ENCODE results near the gene ENAH.
"Not testable (repeated sequence)": the region's sequence is repeated elsewhere in the genome, so short reads cannot be mapped to it uniquely, and the experiment has no call there.

Gene ENAH

DNA sequence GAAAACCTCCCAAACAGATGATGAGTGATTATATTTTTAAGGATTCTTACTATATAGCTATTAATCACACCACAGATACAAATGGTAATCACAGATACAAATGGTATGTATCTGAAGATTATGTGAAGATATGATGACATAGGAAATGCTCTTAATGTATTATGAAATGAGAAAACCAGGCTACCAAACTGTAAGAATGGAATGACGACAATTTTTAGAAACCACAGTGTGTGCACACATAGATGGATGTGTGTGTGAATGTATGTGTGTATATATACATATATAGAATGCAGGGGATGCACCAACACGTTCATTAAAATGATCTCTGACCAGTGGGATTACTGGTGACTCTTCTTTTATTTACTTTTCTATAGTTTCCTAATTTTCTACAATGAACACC is 21.5 kb upstream of the ENAH start:
- no peak for DNase-seq (ENCODE audit: low spot score)

DNA sequence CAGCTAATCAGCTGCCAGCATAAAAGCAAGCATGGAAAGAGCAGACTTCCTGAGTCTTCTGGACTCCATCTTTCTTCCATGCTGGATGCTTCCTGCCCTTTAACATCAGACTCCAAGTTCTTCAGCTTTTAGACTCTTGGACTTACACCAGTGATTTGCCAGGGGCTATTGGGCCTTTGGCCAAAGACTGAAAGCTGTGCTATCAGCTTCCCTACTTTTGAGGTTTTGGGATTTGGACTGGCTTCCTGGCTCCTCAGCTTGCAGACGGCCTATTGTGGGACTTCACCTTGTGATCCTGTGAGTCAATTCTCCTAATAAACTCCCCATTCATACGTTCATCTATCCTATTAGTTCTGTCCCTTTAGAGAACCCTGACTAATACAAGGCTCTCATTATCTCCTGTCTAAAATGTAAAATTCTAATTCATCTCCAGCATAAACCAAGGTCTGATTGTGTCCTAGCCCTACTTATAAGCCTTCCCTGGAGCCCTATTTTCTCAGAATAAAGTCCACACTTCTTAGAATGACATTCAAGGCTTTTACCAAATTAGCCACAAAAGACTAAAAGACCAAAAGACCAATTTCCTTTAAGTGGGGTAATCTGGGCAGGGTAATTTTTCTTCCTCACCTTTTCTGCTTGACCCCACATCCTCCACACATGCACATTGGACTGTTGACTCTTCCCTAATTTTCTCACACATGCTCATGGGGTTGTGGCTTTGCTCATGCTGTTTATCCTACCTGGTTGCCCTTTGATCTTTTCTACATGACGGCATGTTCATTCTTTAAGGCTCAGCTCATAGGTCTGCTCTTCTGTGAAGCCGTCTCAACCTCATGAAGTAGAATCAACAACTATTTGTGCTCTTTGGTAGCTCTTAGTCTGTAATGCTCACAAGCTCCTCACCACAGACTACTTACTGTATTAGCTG is 18.1 kb upstream of the ENAH start:
- DNase-seq (ENCODE audit: low spot score) = no peak

DNA sequence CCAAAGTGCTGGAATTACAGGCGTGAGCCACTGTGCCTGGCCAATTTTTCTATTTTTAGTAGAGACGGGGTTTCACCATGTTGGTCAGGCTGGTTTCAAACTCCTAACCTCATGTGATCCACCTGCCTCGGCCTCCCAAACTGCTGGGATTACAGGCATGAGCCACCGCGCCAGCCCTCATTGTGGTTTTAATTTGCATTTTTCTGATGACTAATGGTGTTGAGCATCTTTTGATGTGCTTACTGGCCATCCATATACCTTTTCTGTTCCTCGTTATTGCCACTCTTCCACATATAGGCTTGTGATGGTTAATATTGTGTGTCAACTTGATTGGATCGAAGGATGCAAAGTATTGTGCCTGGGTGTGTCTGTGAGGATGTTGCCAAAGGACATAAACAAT is 17.4 kb upstream of the ENAH start:
- no peak for DNase-seq (ENCODE audit: low spot score)

- DNase-seq (ENCODE audit: low spot score) = no peak
Measured at GRCh38 chr1:225668222-225668621, 15.3 kb upstream of the ENAH start.

DNA sequence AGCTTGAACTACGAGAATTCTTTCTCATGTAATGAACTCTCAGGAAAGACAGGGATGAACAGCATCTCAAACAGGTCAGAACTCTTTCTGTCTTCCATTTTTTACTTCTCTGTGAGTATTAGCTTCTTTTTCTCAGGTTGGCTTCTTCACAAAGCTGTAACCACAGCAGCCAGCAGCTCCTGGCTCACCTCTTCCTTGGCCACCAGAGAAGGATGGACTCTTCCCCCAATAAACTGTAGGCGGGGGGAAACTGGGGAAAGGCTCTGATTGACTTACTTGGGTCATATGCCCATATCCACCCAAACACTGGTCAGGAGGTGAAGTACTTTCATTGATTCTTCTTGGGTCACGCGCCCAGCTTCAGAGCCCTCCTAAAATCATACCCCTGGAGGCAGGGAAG is 14.4 kb upstream of the ENAH start:
- no peak for DNase-seq (ENCODE audit: low spot score)

GRCh38 chr1:225666495-225666894 is 13.6 kb upstream of the ENAH start:
- DNase-seq (ENCODE audit: low spot score) = no peak

DNA sequence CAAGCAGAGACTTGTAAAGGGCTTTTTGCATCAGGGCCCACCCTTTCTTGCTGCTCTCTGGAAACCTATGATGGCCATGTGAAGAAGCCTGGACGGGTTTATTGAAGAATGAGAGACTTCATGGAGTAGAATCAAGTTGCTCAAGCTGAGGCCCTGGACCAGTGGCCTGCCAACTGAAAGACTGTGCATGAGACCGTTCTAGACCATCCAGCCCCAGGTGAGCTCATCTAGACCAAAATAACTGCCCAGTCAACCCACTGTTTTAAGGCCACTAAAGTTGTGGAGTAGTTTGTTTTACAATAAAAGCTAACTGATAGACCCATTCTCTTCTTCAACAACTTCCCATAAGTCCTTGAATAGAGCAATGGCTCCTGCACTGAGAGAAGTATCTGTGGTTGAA is 11.8 kb upstream of the ENAH start:
- no peak for DNase-seq (ENCODE audit: low spot score)

GRCh38 chr1:225662155-225662554 is 9.2 kb upstream of the ENAH start:
- DNase-seq (ENCODE audit: low spot score) = no peak

GRCh38 chr1:225660544-225660946 is 7.6 kb upstream of the ENAH start:
- no peak for DNase-seq (ENCODE audit: low spot score)

DNA sequence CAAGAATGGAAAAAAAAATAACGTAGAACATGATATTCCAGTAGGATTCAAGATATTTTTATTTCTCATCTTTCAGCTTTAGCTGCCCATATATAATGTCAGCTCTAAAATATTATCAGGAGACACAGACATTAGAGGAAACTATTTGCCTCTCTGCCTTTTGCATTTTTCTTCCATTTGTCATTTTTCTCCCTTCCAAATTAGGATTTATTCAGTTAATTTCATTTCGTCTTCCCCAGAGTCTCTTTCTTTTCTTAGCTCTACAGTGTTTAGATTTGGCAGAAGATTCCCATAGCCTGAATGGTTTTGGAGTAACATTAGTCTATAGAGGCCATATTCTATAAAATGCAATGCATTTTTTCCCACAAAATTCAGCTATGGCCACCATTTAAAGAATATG is 5.1 kb upstream of the ENAH start:
- DNase-seq (ENCODE audit: low spot score) = no peak

DNA sequence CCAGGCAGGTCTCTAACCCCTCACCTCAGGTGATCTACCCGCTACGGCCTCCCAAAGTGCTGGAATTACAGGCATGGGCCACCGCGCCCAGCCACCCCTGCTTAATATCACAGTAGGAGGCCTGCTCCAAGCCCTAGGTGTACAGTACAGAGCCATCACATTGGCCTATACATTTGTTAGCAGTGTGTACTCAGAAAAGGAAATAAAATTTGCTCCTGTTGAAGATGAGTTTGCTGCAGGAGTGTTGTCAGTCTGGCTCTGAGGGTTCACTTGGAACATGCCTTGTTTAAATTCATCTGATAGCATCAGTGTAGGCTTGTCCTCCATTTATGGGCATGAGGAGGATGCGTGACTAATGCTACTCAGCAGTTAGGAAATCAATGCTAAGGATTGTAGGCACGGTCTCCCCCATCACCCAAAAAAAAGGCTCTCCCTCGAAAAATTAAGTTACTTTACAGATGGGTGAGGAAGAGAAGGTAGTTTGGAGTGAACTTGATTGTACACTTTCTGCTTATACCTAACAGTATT is 4.6 kb upstream of the ENAH start:
- peak; percentile 29 for DNase-seq (ENCODE audit: low spot score)

DNA sequence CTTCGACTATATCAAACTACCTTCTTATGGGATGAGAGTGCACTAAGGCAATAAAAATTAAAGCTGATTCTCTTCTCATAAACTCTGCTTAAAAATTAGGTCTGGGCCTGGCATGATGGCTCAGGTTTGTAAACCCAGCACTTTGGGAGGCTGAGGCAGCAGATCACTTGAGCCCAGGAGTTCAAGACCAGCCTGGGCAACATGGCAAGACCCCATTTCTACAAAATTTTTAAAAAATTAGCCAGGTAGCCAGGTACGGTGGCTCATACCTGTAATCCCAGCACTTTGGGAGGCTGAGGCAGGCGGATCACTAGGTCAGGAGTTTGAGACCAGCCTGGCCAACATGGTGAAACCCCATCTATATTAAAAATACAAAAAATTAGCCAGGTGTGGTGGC is 3.3 kb upstream of the ENAH start:
- DNase-seq (ENCODE audit: low spot score) = not testable (repeated sequence)

- DNase-seq (ENCODE audit: low spot score) = peak; percentile 68
Measured at GRCh38 chr1:225655509-225656258, 2.8 kb upstream of the ENAH start.

GRCh38 chr1:225654688-225655508 is 2.0 kb upstream of the ENAH start:
- DNase-seq (ENCODE audit: low spot score) = no peak

DNA sequence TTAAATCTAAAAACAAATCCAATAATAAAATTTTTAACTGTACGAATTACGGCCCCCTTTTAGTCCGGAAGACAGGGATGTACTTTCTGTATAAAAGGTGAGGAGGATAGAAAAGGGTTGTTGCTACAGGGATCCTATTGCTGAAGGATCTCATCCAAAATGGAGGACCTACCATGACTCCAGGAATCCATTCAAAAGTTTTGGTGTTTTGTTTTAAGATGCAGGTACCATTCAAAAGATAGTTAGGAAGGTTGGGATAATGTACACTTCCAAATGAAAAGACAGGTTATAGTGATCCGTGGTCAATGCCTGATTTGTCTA is 1.3 kb upstream of the ENAH start:
- no peak for DNase-seq (ENCODE audit: low spot score)

DNA sequence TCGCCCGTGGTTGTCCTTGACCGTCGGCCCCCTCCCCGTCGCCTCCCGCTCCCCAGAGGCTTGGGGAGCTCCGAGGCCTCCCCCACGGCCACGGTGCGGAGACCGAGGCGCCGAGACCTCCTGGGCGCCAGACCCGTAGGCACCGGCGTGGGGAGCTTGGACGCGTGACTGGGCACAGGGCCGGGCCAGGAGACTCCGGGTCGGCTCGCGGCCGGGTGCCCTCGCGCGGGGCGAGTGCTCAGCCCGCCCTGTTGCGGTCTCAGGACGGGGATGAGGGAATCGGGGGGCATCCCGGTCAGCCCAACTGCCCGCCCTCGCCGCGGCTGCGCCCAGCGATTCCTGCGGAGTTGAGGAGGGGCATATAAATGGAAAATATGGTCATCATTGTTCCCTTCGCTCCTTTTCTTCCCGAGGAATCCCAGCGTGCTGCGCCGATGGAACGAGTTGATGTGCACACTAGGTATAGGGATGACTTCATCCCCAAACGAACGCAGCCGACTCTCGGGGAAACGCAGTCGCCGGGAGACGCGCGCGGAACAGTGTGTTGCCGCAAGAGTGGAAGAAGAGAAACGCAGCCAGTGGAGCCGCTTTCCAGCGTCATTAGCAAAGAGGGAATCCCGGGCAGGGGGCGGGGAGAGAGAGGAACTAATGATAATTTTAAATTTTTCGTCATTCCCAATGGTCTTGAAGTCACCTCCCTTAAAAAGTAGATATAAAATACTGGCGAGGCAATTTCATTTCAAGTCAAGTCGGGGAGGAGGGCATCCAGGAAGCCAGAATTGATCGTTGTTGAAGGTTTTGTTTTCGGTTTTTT is 747 bp upstream of the ENAH start:
- peak; percentile 63 for DNase-seq (ENCODE audit: low spot score)

GRCh38 chr1:225651872-225652728 is 823 bp downstream of the ENAH start:
- DNase-seq (ENCODE audit: low spot score) = peak; percentile 19

GRCh38 chr1:225651376-225651871 is 1.5 kb downstream of the ENAH start:
- DNase-seq (ENCODE audit: low spot score) = no peak

GRCh38 chr1:225650179-225650578 is 2.7 kb downstream of the ENAH start:
- DNase-seq (ENCODE audit: low spot score) = no peak

DNA sequence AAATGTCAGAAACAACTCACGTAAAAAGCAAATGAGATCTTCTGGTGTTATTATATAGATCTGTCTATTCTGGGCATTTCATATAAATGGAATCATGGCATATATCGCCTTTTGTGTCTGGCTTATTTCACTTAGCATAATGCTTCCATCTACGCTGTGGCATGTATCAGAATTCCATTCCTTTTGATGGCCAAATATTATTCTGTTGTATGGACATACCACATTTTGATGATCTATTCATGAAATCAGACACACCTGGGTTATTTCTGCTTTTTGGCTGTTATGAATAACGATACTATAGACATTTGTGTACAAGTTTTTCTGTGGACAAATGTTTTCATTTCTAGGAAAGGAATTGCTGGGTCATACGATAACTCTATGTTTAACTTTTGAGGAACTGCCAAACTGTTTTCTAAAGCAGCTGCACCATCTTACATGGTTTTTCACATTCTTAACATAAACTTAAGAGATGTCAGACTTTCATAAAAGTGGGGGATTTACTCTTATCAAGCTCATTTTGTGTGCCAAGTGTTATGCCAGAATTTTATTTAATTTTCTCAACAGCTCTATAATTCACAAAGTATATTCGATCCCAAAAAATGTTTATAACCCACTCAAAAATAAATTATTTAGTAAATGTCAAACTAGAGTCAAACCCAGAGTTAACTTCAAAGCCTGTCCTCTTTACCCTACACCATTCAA is 7.6 kb downstream of the ENAH start:
- no peak for DNase-seq (ENCODE audit: low spot score)
